GM12875 (cell line): ENCODE data around the gene COQ8B.

Source experiments
- H3K4me3 ChIP-seq: one replicate; pipeline ENCODE4 v1.5.1; 2011; ENCODE audit warnings: low read depth, low read length, control low read depth
- TF ChIP-seq, protein P1 (sequence below): IDR thresholded peaks from 2 replicates; pipeline ENCODE4 v1.5.1; 2011; ENCODE audit warnings: low read depth, mild to moderate bottlenecking, control low read depth, inconsistent platforms, low read length, moderate library complexity, borderline replicate concordance; ENCODE audit not compliant: insufficient read depth

Gene COQ8B

GRCh38 chr19:40723661-40724254, 7.1 kb upstream of the COQ8B start:
- TF ChIP-seq, protein P1, sequence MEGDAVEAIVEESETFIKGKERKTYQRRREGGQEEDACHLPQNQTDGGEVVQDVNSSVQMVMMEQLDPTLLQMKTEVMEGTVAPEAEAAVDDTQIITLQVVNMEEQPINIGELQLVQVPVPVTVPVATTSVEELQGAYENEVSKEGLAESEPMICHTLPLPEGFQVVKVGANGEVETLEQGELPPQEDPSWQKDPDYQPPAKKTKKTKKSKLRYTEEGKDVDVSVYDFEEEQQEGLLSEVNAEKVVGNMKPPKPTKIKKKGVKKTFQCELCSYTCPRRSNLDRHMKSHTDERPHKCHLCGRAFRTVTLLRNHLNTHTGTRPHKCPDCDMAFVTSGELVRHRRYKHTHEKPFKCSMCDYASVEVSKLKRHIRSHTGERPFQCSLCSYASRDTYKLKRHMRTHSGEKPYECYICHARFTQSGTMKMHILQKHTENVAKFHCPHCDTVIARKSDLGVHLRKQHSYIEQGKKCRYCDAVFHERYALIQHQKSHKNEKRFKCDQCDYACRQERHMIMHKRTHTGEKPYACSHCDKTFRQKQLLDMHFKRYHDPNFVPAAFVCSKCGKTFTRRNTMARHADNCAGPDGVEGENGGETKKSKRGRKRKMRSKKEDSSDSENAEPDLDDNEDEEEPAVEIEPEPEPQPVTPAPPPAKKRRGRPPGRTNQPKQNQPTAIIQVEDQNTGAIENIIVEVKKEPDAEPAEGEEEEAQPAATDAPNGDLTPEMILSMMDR = no peak
- H3K4me3 ChIP-seq = no peak overlapping the region

GRCh38 chr19:40721936-40722661, 5.4 kb upstream of the COQ8B start:
- no peak overlapping the region for H3K4me3 ChIP-seq
- TF ChIP-seq, protein P1 = no peak

DNA sequence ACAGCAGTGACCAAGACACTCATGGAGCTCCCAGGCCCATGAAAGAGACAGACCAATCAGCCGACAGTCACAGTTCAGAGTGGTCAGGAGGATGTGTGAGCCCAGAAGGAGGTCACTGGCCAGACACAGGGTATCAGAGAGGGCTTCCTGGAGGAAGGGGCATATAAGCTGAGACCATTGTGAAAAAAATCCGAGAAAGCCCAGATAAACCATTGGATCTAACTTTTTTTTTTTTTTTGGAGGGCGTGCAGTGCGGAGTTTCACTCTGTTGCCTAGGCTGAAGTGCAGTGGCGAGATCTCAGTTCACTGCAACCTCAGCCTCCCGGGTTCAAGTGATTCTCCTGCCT, 4.4 kb upstream of the COQ8B start:
- TF ChIP-seq, protein P1 = no peak

DNA sequence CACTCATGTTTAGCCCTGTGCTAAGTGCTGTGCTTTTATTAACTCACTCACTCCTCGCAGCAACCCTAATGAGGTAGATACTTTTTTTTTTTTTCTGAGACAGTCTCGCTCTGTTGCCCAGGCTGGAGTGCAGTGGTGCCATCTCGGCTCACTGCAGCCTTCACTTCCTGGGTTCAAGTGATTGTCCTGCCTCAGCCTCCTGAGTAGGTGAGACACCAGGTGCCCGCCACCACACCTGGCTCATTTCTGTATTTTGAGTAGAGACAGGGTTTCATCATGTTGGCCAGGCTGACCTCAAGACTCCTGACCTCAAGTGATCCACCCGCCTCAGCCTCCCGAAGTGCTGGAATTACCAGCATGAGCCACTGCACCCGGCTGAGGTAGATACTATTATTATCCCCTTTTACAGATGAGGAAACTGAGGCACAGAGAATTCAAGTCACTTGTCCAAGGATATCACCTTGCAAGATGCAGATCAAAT, 2.8 kb upstream of the COQ8B start:
- peak overlapping the region; percentile 71 for H3K4me3 ChIP-seq
- TF ChIP-seq, protein P1 = no peak

More for the DNA sequence above, 4.4 kb upstream of the COQ8B start:
- no peak overlapping the region for H3K4me3 ChIP-seq

- TF ChIP-seq, protein P1 = no peak
- H3K4me3 ChIP-seq = peak overlapping the region; percentile 71
Measured at GRCh38 chr19:40718774-40719391, 2.2 kb upstream of the COQ8B start.

GRCh38 chr19:40717880-40718773, 1.4 kb upstream of the COQ8B start:
- peak overlapping the region; percentile 71 for H3K4me3 ChIP-seq
- TF ChIP-seq, protein P1 = no peak
